Measurements from ENCODE around the gene GNMT. TPM values are rescaled to one million over a fixed set of nuclear protein-coding genes. Genes with fewer than 3 reads are reported as not detected.

Gene GNMT
- total RNA-seq, 4 donors from 2014 or later, result 0.25 to 1.4 (median 0.60) TPM

DNA sequence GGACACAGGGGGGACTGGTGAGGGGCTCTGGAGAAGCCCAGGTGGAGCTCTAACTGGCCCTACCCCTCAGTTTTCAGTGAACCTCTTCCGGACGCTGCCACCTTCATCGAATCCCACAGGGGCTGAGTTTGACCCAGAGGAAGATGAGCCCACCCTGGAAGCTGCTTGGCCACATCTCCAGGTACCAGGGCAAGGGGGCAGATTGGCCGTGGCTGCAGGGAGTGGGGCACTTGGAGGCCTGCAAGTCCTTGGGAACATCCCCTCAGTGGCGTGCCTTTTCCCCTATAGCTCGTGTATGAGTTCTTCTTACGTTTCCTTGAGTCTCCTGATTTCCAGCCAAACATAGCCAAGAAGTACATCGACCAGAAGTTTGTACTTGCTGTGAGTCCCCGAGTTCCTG is 46.6 kb downstream of the GNMT start:
- TF ChIP-seq, protein P1, sequence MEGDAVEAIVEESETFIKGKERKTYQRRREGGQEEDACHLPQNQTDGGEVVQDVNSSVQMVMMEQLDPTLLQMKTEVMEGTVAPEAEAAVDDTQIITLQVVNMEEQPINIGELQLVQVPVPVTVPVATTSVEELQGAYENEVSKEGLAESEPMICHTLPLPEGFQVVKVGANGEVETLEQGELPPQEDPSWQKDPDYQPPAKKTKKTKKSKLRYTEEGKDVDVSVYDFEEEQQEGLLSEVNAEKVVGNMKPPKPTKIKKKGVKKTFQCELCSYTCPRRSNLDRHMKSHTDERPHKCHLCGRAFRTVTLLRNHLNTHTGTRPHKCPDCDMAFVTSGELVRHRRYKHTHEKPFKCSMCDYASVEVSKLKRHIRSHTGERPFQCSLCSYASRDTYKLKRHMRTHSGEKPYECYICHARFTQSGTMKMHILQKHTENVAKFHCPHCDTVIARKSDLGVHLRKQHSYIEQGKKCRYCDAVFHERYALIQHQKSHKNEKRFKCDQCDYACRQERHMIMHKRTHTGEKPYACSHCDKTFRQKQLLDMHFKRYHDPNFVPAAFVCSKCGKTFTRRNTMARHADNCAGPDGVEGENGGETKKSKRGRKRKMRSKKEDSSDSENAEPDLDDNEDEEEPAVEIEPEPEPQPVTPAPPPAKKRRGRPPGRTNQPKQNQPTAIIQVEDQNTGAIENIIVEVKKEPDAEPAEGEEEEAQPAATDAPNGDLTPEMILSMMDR (IDR thresholded peaks at IDR 0.05), result no peak
- no peak for TF ChIP-seq POLR2A (IDR thresholded peaks at IDR 0.05)
- 93 to 94% methylated on average over 9 of the region's 9 CpGs for WGBS, 2 donors
- no peak overlapping the region for H3K4me3 ChIP-seq (ENCODE audit: low read depth, poor library complexity, severe bottlenecking)
- no peak for DNase-seq (ENCODE audit: low spot score in 2 of 2)
- intact Hi-C loops (cut with DNase I; ENCODE audit: low total_unique reads), result no loop called here

DNA sequence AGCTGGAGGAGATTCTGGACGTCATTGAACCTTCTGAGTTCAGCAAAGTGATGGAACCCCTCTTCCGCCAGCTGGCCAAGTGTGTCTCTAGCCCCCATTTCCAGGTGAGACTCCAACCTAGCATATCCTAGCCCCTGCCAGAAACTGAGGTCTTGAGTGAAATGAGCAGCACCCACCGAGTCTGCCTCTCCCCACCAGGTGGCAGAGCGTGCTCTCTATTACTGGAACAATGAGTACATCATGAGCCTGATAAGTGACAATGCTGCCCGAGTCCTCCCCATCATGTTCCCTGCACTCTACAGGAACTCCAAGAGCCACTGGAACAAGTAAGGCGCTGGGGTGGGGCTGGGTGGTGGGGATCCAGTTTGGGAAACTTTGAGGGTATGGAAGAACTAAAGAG is 48.6 kb downstream of the GNMT start:
- H3K4me3 ChIP-seq (ENCODE audit: low read depth, poor library complexity, severe bottlenecking), result no peak overlapping the region
- 67 to 70% methylated on average over 6 of the region's 6 CpGs for WGBS, 2 donors
- no peak for DNase-seq (ENCODE audit: low spot score in 2 of 2)
- intact Hi-C loops (cut with DNase I; ENCODE audit: low total_unique reads), result no loop called here
- TF ChIP-seq POLR2A (IDR thresholded peaks at IDR 0.05), result no peak
- TF ChIP-seq, protein P1 (IDR thresholded peaks at IDR 0.05), result no peak

- H3K4me3 ChIP-seq (ENCODE audit: low read depth, poor library complexity, severe bottlenecking), result no peak overlapping the region
- 76 to 83% methylated on average over 5 to 6 of the region's 6 CpGs for WGBS, 2 donors
- TF ChIP-seq POLR2A (IDR thresholded peaks at IDR 0.05), result no peak
- TF ChIP-seq, protein P1 (IDR thresholded peaks at IDR 0.05), result no peak
- DNase-seq (ENCODE audit: low spot score in 2 of 2), result no peak
- intact Hi-C loops (cut with DNase I; ENCODE audit: low total_unique reads), result no loop called here
Observed at GRCh38 chr6:43011207-43011606, 50.7 kb downstream of the GNMT start.

DNA sequence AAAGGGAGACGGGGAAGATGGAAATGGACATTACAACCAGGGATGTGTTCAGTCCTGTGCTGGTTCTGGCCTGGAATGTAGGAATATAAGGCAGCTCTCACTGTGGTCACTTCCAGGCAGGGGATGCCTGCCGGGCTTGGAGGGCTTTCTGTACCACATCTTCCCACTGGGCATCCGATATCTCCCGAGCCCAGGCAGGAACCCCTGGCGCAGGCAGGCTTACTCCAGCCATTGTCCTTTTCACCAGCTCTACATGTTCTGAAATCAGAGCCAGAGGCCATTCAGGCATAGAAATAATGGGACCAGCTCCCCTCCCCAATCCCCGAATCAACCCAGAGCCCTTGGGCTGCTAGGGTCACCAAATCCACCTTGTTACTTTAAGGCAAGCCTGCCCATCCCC is 51.8 kb downstream of the GNMT start:
- WGBS, 2 donors, result 73 to 81% methylated on average over 6 of the region's 6 CpGs
- TF ChIP-seq POLR2A (IDR thresholded peaks at IDR 0.05), result no peak
- TF ChIP-seq, protein P1 (IDR thresholded peaks at IDR 0.05), result no peak
- no peak overlapping the region for H3K4me3 ChIP-seq (ENCODE audit: low read depth, poor library complexity, severe bottlenecking)
- no peak for DNase-seq (ENCODE audit: low spot score in 2 of 2)
- intact Hi-C loops (cut with DNase I; ENCODE audit: low total_unique reads), result no loop called here

DNA sequence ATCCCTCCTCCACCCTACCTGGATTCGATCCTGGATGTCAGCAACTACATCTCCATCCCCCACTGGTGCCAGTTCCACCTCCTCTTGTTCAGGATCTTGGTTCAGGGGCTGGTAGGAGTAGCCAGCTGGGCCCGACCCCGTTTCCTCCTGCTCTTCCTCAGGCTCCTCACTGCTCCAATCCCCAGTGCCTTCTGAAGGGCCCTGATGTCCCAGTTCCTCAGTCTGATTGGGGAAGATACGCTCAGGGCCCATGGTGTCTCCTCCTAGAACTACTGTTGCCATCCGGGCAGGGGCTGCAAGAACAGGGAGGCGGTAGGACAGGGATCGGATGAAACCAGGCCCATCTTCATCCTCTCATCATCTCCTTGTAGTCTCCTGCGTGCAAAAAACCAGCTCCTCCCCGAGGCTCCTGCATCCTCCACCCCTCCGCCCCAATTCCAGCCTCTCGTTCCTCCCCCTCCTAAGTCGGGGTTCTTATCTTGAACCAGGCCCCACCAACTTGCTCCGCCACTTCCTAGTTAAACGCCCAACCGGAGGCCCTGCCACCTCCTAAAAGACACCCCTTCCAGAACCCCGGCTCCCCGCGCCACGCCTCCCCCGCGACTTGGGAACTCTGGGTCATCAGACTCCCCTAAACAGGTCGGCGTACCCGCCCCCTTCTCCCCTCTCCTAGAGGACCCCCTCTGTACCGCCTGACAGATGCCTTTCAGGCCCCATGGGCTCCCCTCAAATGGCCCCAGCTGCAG is 52.7 kb downstream of the GNMT start:
- TF ChIP-seq, protein P1 (IDR thresholded peaks at IDR 0.05), result no peak
- no peak for TF ChIP-seq POLR2A (IDR thresholded peaks at IDR 0.05)
- WGBS, 2 donors, result 1 to 2% methylated on average over 25 of the region's 25 CpGs
- H3K4me3 ChIP-seq (ENCODE audit: low read depth, poor library complexity, severe bottlenecking), result peak overlapping the region; percentile 54
- no peak for DNase-seq (ENCODE audit: low spot score in 2 of 2)
- intact Hi-C loops (cut with DNase I; ENCODE audit: low total_unique reads), result no loop called here

Other genes with a start within 250 kb of the GNMT start
- gene PRPH2, start 238.2 kb upstream of the GNMT start, total RNA-seq, result under 1 TPM in 1 of 4 donors, not detected in 3; 0.16 TPM
- 10 to 100 TPM; 40.3 to 55.5 (median 45.3) TPM for gene TBCC, start 214.7 kb upstream of the GNMT start, total RNA-seq
- 10 to 100 TPM; 19.4 to 23.4 (median 20.5) TPM for gene BICRAL, start 178.7 kb upstream of the GNMT start, total RNA-seq
- 10 to 100 TPM; 73.4 to 95.9 (median 80.9) TPM for gene RPL7L1, start 81.1 kb upstream of the GNMT start, total RNA-seq
- not detected for gene PTCRA, start 44.7 kb upstream of the GNMT start, total RNA-seq
- 10 to 100 TPM; 15.6 to 28.9 (median 19.7) TPM for gene CNPY3, start 31.3 kb upstream of the GNMT start, total RNA-seq
- gene PEX6, start 18.4 kb downstream of the GNMT start, total RNA-seq, result 10 to 100 TPM; 13.9 to 37.6 (median 25.7) TPM
- 10 to 100 TPM; 26.3 to 49.4 (median 40.8) TPM for gene PPP2R5D, start 23.8 kb downstream of the GNMT start, total RNA-seq
- gene MEA1, start 53.2 kb downstream of the GNMT start, total RNA-seq, result 10 to 100 TPM; 59.5 to 99.9 (median 77.5) TPM
- gene KLHDC3, start 53.5 kb downstream of the GNMT start, total RNA-seq, result 10 to 100 TPM; 75.1 to 84.7 (median 79.6) TPM
- gene RRP36, start 60.9 kb downstream of the GNMT start, total RNA-seq, result 10 to 100 TPM; 38.5 to 61.9 (median 56.7) TPM
- 10 to 100 TPM; 11.8 to 18.2 (median 13.6) TPM for gene CUL7, start 93.1 kb downstream of the GNMT start, total RNA-seq
- 10 to 100 TPM; 19.0 to 37.9 (median 27.3) TPM for gene MRPL2, start 98.7 kb downstream of the GNMT start, total RNA-seq
- gene KLC4, start 98.9 kb downstream of the GNMT start, total RNA-seq, result 10 to 100 TPM; 18.0 to 25.7 (median 21.3) TPM
- 10 to 100 TPM; 40.9 to 51.9 (median 49.7) TPM for gene PTK7, start 115.6 kb downstream of the GNMT start, total RNA-seq
- 10 to 100 TPM; 14.8 to 25.8 (median 25.5) TPM for gene SRF, start 210.5 kb downstream of the GNMT start, total RNA-seq
- gene CUL9, start 221.4 kb downstream of the GNMT start, total RNA-seq, result 10 to 100 TPM; 38.7 to 64.4 (median 47.4) TPM

Data from lower leg skin (tissue), 4 donors.